BLaER1 (cell line): ENCODE measurements around the gene PHLPP1.

Experiments used
- H3K27ac ChIP-seq: shearing (Covaris generic); formaldehyde crosslinking; 2 replicates; pipeline ENCODE4 v1.8.1; 2022
- H3K27me3 ChIP-seq: shearing (Covaris generic); formaldehyde crosslinking; 2 replicates; pipeline ENCODE4 v1.8.1; 2022
- H3K36me3 ChIP-seq: shearing (Covaris generic); formaldehyde crosslinking; 2 replicates; pipeline ENCODE4 v1.8.1; 2022
- H3K4me1 ChIP-seq: shearing (Covaris generic); formaldehyde crosslinking; 2 replicates; pipeline ENCODE4 v1.8.1; 2022
- H3K4me2 ChIP-seq: shearing (Covaris generic); formaldehyde crosslinking; 2 replicates; pipeline ENCODE4 v1.8.1; 2022
- H3K4me3 ChIP-seq: shearing (Covaris generic); formaldehyde crosslinking; 2 replicates; pipeline ENCODE4 v1.8.1; 2022
- H3K9ac ChIP-seq: shearing (Covaris generic); formaldehyde crosslinking; 2 replicates; pipeline ENCODE4 v1.8.1; 2022
- H3K9me3 ChIP-seq: shearing (Covaris generic); formaldehyde crosslinking; 2 replicates; pipeline ENCODE4 v1.8.1; 2022
- H4K20me1 ChIP-seq: shearing (Covaris generic); formaldehyde crosslinking; 2 replicates; pipeline ENCODE4 v1.8.1; 2022
- Cebpa-rat ChIP-seq: shearing (Covaris generic); IDR thresholded peaks from 2 replicates; pipeline ENCODE4 v1.8.1; 2022

Gene PHLPP1

DNA sequence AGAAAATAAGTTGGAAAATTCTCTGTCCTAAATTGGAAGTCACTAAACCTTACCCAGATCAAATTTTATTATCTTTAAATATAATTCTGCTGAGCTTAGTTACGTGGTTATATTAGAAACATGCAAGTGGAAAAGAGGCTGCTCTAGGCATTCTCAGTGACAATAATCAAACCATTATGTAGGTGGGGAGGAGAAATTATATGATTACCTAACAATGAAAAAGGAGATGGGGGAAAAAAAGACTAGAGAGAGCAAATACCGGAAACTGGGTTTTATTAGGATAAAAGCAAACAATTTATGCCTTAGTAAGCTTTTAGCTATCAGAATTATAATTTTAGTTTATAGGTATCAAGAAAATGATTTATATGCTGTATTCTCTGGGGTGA, 53.2 kb downstream of the PHLPP1 start:
- peaks cover 10% of the 10 kb centered on the region for H3K9me3 ChIP-seq
- peaks cover 82% of the 10 kb centered on the region for H4K20me1 ChIP-seq
- H3K4me3 ChIP-seq, result no peak overlapping the region
- no peak overlapping the region for H3K9ac ChIP-seq
- H3K4me1 ChIP-seq, result peaks cover 25% of the 10 kb centered on the region
- no peak overlapping the region for H3K27ac ChIP-seq
- no peaks in the 10 kb centered on the region for H3K27me3 ChIP-seq
- peaks cover 23% of the 10 kb centered on the region for H3K36me3 ChIP-seq
- no peak overlapping the region for H3K4me2 ChIP-seq
- TF ChIP-seq Cebpa-rat, result no peak

GRCh38 chr18:62769216-62769615, 53.9 kb downstream of the PHLPP1 start:
- H3K4me2 ChIP-seq, result no peak overlapping the region
- no peaks in the 10 kb centered on the region for H3K27me3 ChIP-seq
- peaks cover 82% of the 10 kb centered on the region for H4K20me1 ChIP-seq
- no peak overlapping the region for H3K27ac ChIP-seq
- TF ChIP-seq Cebpa-rat, result no peak
- H3K4me3 ChIP-seq, result no peak overlapping the region
- H3K4me1 ChIP-seq, result peaks cover 25% of the 10 kb centered on the region
- peaks cover 23% of the 10 kb centered on the region; the same call in 1 of the 2 replicates for H3K36me3 ChIP-seq
- H3K9ac ChIP-seq, result no peak overlapping the region
- peaks cover 14% of the 10 kb centered on the region for H3K9me3 ChIP-seq

GRCh38 chr18:62771494-62772270, 56.3 kb downstream of the PHLPP1 start:
- no peak for TF ChIP-seq Cebpa-rat
- H3K4me3 ChIP-seq, result no peak overlapping the region
- H3K27ac ChIP-seq, result no peak overlapping the region
- H3K4me2 ChIP-seq, result peak overlapping the region; percentile 58
- H3K4me1 ChIP-seq, result peaks cover 25% of the 10 kb centered on the region
- no peak overlapping the region for H3K9ac ChIP-seq
- no peaks in the 10 kb centered on the region for H3K27me3 ChIP-seq
- peaks cover 19% of the 10 kb centered on the region for H3K9me3 ChIP-seq
- peaks cover 29% of the 10 kb centered on the region; the same call in 1 of the 2 replicates for H3K36me3 ChIP-seq
- peaks cover 85% of the 10 kb centered on the region for H4K20me1 ChIP-seq

GRCh38 chr18:62772860-62773584, 57.7 kb downstream of the PHLPP1 start:
- no peak overlapping the region for H3K4me2 ChIP-seq
- no peaks in the 10 kb centered on the region for H3K27me3 ChIP-seq
- peaks cover 19% of the 10 kb centered on the region for H3K4me1 ChIP-seq
- no peak overlapping the region for H3K4me3 ChIP-seq
- peaks cover 19% of the 10 kb centered on the region for H3K9me3 ChIP-seq
- peaks cover 83% of the 10 kb centered on the region for H4K20me1 ChIP-seq
- no peak for TF ChIP-seq Cebpa-rat
- no peak overlapping the region for H3K27ac ChIP-seq
- H3K9ac ChIP-seq, result no peak overlapping the region
- peaks cover 29% of the 10 kb centered on the region; the same call in 1 of the 2 replicates for H3K36me3 ChIP-seq

GRCh38 chr18:62773691-62774090, 58.4 kb downstream of the PHLPP1 start:
- H3K4me3 ChIP-seq, result no peak overlapping the region
- no peak overlapping the region for H3K9ac ChIP-seq
- TF ChIP-seq Cebpa-rat, result no peak
- peaks cover 29% of the 10 kb centered on the region; the same call in 1 of the 2 replicates for H3K36me3 ChIP-seq
- peaks cover 19% of the 10 kb centered on the region for H3K9me3 ChIP-seq
- peaks cover 83% of the 10 kb centered on the region for H4K20me1 ChIP-seq
- H3K27ac ChIP-seq, result no peak overlapping the region
- peaks cover 17% of the 10 kb centered on the region for H3K4me1 ChIP-seq
- H3K4me2 ChIP-seq, result no peak overlapping the region
- H3K27me3 ChIP-seq, result no peaks in the 10 kb centered on the region

- no peak for TF ChIP-seq Cebpa-rat
- H3K27ac ChIP-seq, result no peak overlapping the region
- no peaks in the 10 kb centered on the region for H3K27me3 ChIP-seq
- H3K9ac ChIP-seq, result no peak overlapping the region
- H3K9me3 ChIP-seq, result peaks cover 10% of the 10 kb centered on the region; the same call in 1 of the 2 replicates
- H3K4me2 ChIP-seq, result no peak overlapping the region
- no peak overlapping the region for H3K4me3 ChIP-seq
- peaks cover 12% of the 10 kb centered on the region for H3K4me1 ChIP-seq
- peaks cover 94% of the 10 kb centered on the region for H4K20me1 ChIP-seq
- peaks cover 20% of the 10 kb centered on the region; the same call in 1 of the 2 replicates for H3K36me3 ChIP-seq
These were observed 60.8 kb downstream of the PHLPP1 start for GRCh38 chr18:62776024-62776570.

DNA sequence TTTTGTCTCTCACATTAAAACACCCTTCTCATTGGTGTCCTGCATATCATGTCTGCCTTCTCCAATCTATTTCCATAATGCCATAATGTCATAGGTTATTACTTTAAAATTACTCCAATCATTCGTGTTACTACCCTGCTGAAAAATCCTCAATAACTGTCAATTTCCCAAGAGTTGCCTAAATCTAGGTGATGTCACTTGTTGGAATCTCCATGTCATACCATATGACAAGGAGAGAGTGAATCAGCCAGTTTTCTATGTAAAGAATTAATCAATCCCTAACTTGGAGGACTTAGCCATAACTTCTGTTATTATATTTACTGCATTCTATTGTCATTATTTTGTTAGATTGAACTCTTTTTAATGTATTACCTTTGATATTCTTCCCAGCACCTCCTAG, 62.5 kb downstream of the PHLPP1 start:
- H3K4me2 ChIP-seq, result no peak overlapping the region
- H3K27me3 ChIP-seq, result no peaks in the 10 kb centered on the region
- peaks cover 10% of the 10 kb centered on the region; the same call in 1 of the 2 replicates for H3K9me3 ChIP-seq
- H3K27ac ChIP-seq, result no peak overlapping the region
- H3K4me3 ChIP-seq, result no peak overlapping the region
- H3K36me3 ChIP-seq, result peaks cover 20% of the 10 kb centered on the region; the same call in 1 of the 2 replicates
- no peak overlapping the region for H3K9ac ChIP-seq
- H4K20me1 ChIP-seq, result peaks cover 97% of the 10 kb centered on the region
- TF ChIP-seq Cebpa-rat, result no peak
- no peaks in the 10 kb centered on the region; the same call in 1 of the 2 replicates for H3K4me1 ChIP-seq

- Histone ChIP-seq H3K27ac (no peak overlapping the region), H3K9me3 (peaks cover 5% of the 10 kb centered on the region; the same call in 1 of the 2 replicates), H3K9ac (no peak overlapping the region), H3K4me3 (no peak overlapping the region), H3K4me1 (peaks cover 10% of the 10 kb centered on the region), H3K36me3 (0 out of 2 replicates have a peak, but pooled peaks cover 15% of the 10 kb centered on the region), H4K20me1 (peaks cover 97% of the 10 kb centered on the region), H3K27me3 (no peaks in the 10 kb centered on the region), H3K4me2 (no peak overlapping the region)
- no peak for TF ChIP-seq Cebpa-rat
These were observed 63.9 kb downstream of the PHLPP1 start for GRCh38 chr18:62778976-62779869.

GRCh38 chr18:62781262-62781661, 65.9 kb downstream of the PHLPP1 start:
- no peak overlapping the region for H3K27ac ChIP-seq
- H3K4me2 ChIP-seq, result no peak overlapping the region
- H3K36me3 ChIP-seq, result 0 out of 2 replicates have a peak, but pooled peaks cover 5% of the 10 kb centered on the region
- peaks cover 98% of the 10 kb centered on the region for H4K20me1 ChIP-seq
- no peak overlapping the region for H3K4me3 ChIP-seq
- no peak for TF ChIP-seq Cebpa-rat
- peaks cover 22% of the 10 kb centered on the region for H3K4me1 ChIP-seq
- no peak overlapping the region for H3K9ac ChIP-seq
- H3K9me3 ChIP-seq, result no peaks in the 10 kb centered on the region
- H3K27me3 ChIP-seq, result no peaks in the 10 kb centered on the region
